ENCODE data around the gene SLC2A1.

DNA sequence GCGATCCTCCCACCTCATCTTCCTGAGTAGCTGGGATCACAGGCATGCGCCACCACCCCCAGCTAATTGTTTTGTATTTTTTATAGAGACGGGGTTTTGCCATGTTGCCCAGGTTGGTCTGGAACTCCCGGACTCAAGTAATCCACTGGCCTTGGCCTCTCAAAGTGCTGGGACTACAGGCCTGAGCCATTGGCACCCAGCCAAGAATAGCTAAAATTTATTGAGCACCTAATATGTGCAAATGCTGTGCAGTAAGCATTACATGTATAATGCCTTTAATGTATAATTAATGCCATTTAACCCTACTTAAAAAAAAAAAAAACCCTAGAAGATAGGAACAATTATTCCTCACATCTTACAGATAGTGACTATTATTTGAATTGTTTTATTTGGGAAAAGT, 69.4 kb downstream of the SLC2A1 start:
- no peak for TF ChIP-seq CTCF (IDR thresholded peaks at IDR 0.05)
- TF ChIP-seq POLR2A (IDR thresholded peaks at IDR 0.05) = no peak
